Chondrocyte (in vitro differentiated cells): ENCODE data around the gene SLC27A4. TPM values are rescaled to one million over a fixed set of nuclear protein-coding genes. Genes with fewer than 3 reads are reported as not detected.
A peak's percentile ranks its signal among the peaks of the same experiment; 100 is the strongest.

Source experiments
- DNase-seq: peaks from one replicate; pipeline ENCODE4 v3.0.0; 2021; ENCODE audit warnings: mixed read lengths, low spot score
- H3K27ac Mint-ChIP-seq: one replicate; pipeline ENCODE4 v1.8.0; 2021; ENCODE audit warnings: mild to moderate bottlenecking, moderate library complexity, mixed read lengths; ENCODE audit not compliant: unreplicated experiment
- H3K27me3 Mint-ChIP-seq: 2 replicates; pipeline ENCODE4 v1.8.0; 2021; ENCODE audit warnings: low read depth, mixed read lengths
- H3K36me3 Mint-ChIP-seq: 2 replicates; pipeline ENCODE4 v1.8.0; 2021; ENCODE audit warnings: low read depth, mixed read lengths
- H3K4me1 Mint-ChIP-seq: 2 replicates; pipeline ENCODE4 v1.8.0; 2021; ENCODE audit warnings: low read depth, mild to moderate bottlenecking, mixed read lengths
- H3K4me3 Mint-ChIP-seq: one replicate; pipeline ENCODE4 v1.8.0; 2021; ENCODE audit warnings: mild to moderate bottlenecking, moderate library complexity, mixed read lengths; ENCODE audit not compliant: unreplicated experiment
- H3K9me3 Mint-ChIP-seq: 2 replicates; pipeline ENCODE4 v1.8.0; 2021; ENCODE audit warnings: low read depth, mixed read lengths
- CTCF ChIP-seq: fragments of 200-600 bp; sonication (generic); IDR thresholded peaks from 2 replicates; pipeline ENCODE4 v1.5.0; 2021; ENCODE audit warnings: antibody characterized with exemption, mild to moderate bottlenecking, moderate library complexity
- microRNA-seq: library from miRNA; unstranded; fragments of <30 nt; microRNA quantifications from one replicate; pipeline ENCODE4 v1.2.0, GENCODE V29; 2020; ENCODE audit warnings: borderline number of aligned reads
- total RNA-seq: library from RNA; stranded (reverse); gene quantifications from 3 replicates; pipeline ENCODE4 v1.2.1, GENCODE V29; 2021

SLC27A4 gene
- total RNA-seq, 1 donor from 2014 or later, result 42.1 TPM

GRCh38 chr9:128408963-128409431, 68.7 kb downstream of the SLC27A4 start:
- Mint-ChIP-seq H3K4me3 (no peak overlapping the region), H3K36me3 (no peaks in the 10 kb centered on the region), H3K27me3 (peaks cover 9% of the 10 kb centered on the region), H3K9me3 (no peaks in the 10 kb centered on the region), H3K4me1 (peaks cover 6% of the 10 kb centered on the region), H3K27ac (no peak overlapping the region)
- TF ChIP-seq CTCF, result no peak
- DNase-seq, result no peak

- Mint-ChIP-seq H3K4me3 (no peak overlapping the region), H3K27ac (no peak overlapping the region), H3K27me3 (peaks cover 12% of the 10 kb centered on the region), H3K9me3 (no peaks in the 10 kb centered on the region), H3K4me1 (peaks cover 6% of the 10 kb centered on the region), H3K36me3 (peaks cover under 1% of the 10 kb centered on the region)
- TF ChIP-seq CTCF, result no peak
- no peak for DNase-seq
Measured at GRCh38 chr9:128409450-128409849, 69.1 kb downstream of the SLC27A4 start.

- Mint-ChIP-seq H3K36me3 (peaks cover 1% of the 10 kb centered on the region), H3K4me3 (no peak overlapping the region), H3K27ac (no peak overlapping the region), H3K27me3 (peaks cover 17% of the 10 kb centered on the region), H3K4me1 (peaks cover 6% of the 10 kb centered on the region), H3K9me3 (no peaks in the 10 kb centered on the region)
- peak; percentile 62 for TF ChIP-seq CTCF
- DNase-seq, result no peak
Measured at GRCh38 chr9:128409978-128410377, 69.7 kb downstream of the SLC27A4 start.

Small RNA genes lying within 50 kb of the gene (microRNA-seq; reads per million reads assigned to microRNA genes)
- gene MIR219B, result not detected

Other genes with a start within 250 kb of the SLC27A4 start
- gene PTGES2, start 212.8 kb upstream of the SLC27A4 start, total RNA-seq, result 43.5 to 53.6 TPM (median 49.3 TPM) in 3 replicates
- not detected in 3 replicates for gene LCN2, start 191.1 kb upstream of the SLC27A4 start, total RNA-seq
- gene BBLN, start 180.3 kb upstream of the SLC27A4 start, total RNA-seq, result 78.8 to 85.3 TPM (median 80.2 TPM) in 3 replicates
- gene CIZ1, start 149.0 kb upstream of the SLC27A4 start, total RNA-seq, result 130 to 147 TPM (median 140 TPM) in 3 replicates
- gene DNM1, start 137.1 kb upstream of the SLC27A4 start, total RNA-seq, result 87.0 to 127 TPM (median 91.9 TPM) in 3 replicates
- gene GOLGA2, start 64.5 kb upstream of the SLC27A4 start, total RNA-seq, result 201 to 243 TPM (median 210 TPM) in 3 replicates
- 29.4 to 33.7 TPM (median 31.7 TPM) in 3 replicates for gene SWI5, start 64.3 kb upstream of the SLC27A4 start, total RNA-seq
- 19.8 to 22.2 TPM (median 20.8 TPM) in 3 replicates for gene TRUB2, start 18.1 kb upstream of the SLC27A4 start, total RNA-seq
- gene COQ4, start 17.7 kb upstream of the SLC27A4 start, total RNA-seq, result 19.7 to 37.5 TPM (median 24.5 TPM) in 3 replicates
- 50.5 to 60.6 TPM (median 57.6 TPM) in 3 replicates for gene URM1, start 30.8 kb downstream of the SLC27A4 start, total RNA-seq
- 217 to 282 TPM (median 280 TPM) in 3 replicates for gene CERCAM, start 80.3 kb downstream of the SLC27A4 start, total RNA-seq
- 25.6 to 34.1 TPM (median 28.7 TPM) in 3 replicates for gene ODF2, start 115.5 kb downstream of the SLC27A4 start, total RNA-seq
- 12.3 to 18.1 TPM (median 12.8 TPM) in 3 replicates for gene GLE1, start 164.2 kb downstream of the SLC27A4 start, total RNA-seq
- 376 to 419 TPM (median 378 TPM) in 3 replicates for gene SPTAN1, start 212.1 kb downstream of the SLC27A4 start, total RNA-seq